SU-DHL-6 (cell line): ENCODE measurements around the gene SFI1.
A peak's percentile ranks its signal among the peaks of the same experiment; 100 is the strongest.

Experiments used
- H2AFZ ChIP-seq: fragments of 200-600 bp; sonication (generic); 2 replicates; pipeline ENCODE4 v1.6.1; 2014; ENCODE audit warnings: low read depth, mild to moderate bottlenecking, moderate library complexity, mixed read lengths, antibody characterized with exemption, low read length; ENCODE audit not compliant: severe bottlenecking
- H3F3A ChIP-seq: fragments of 200-600 bp; shearing (Covaris generic); 2 replicates; pipeline ENCODE4 v1.6.0; 2016; ENCODE audit warnings: antibody characterized with exemption, mild to moderate bottlenecking; ENCODE audit not compliant: insufficient read depth
- H3K27ac ChIP-seq: fragments of 200-600 bp; sonication (generic); 2 replicates; pipeline ENCODE4 v1.5.1; 2016; ENCODE audit warnings: low read depth, mild to moderate bottlenecking, low read length, moderate library complexity, mixed read lengths
- H3K27me3 ChIP-seq: fragments of 200-600 bp; sonication (generic), shearing (Covaris generic); 2 replicates; pipeline ENCODE4 v1.6.0; 2014; ENCODE audit warnings: mild to moderate bottlenecking, low read length
- H3K36me3 ChIP-seq: fragments of 200-600 bp; sonication (generic); 2 replicates; pipeline ENCODE4 v1.6.1; 2014; ENCODE audit warnings: mild to moderate bottlenecking, low read length, mixed read lengths
- H3K4me2 ChIP-seq: fragments of 300-600, 200-600 bp; shearing (Covaris generic), sonication (generic); 2 replicates; pipeline ENCODE4 v1.6.0; 2014; ENCODE audit warnings: low read length, low read depth, mild to moderate bottlenecking; ENCODE audit not compliant: poor library complexity, severe bottlenecking
- H3K4me3 ChIP-seq: fragments of 200-600 bp; sonication (generic); 2 replicates; pipeline ENCODE4 v1.5.1; 2014; ENCODE audit warnings: antibody characterized with exemption, low read length, mild to moderate bottlenecking, mixed read lengths; ENCODE audit not compliant: insufficient read depth, poor library complexity, severe bottlenecking
- H3K79me2 ChIP-seq: fragments of 200-600 bp; sonication (generic); 2 replicates; pipeline ENCODE4 v1.6.1; 2014; ENCODE audit warnings: mild to moderate bottlenecking, low read length, moderate library complexity; ENCODE audit not compliant: insufficient read depth
- H3K9ac ChIP-seq: fragments of 200-600 bp; sonication (generic); 2 replicates; pipeline ENCODE4 v1.7.0; 2014; ENCODE audit warnings: mild to moderate bottlenecking, low read length
- H3K9me2 ChIP-seq: fragments of 200-600 bp; sonication (generic); replicated peaks from 2 replicates; pipeline ENCODE4 v1.6.1; 2014; ENCODE audit warnings: low read length; ENCODE audit not compliant: insufficient read depth
- H3K9me3 ChIP-seq: fragments of 200-600 bp; sonication (generic); 2 replicates; pipeline ENCODE4 v1.6.1; 2014; ENCODE audit warnings: low read length, mixed read lengths; ENCODE audit not compliant: insufficient read depth
- H4K20me1 ChIP-seq: fragments of 200-600 bp; sonication (generic); 2 replicates; pipeline ENCODE4 v1.6.1; 2014; ENCODE audit warnings: low read depth, mild to moderate bottlenecking, antibody characterized with exemption, low read length, moderate library complexity, mixed read lengths
- CTCF ChIP-seq: fragments of 200-600 bp; sonication (generic); IDR thresholded peaks from one replicate; pipeline ENCODE4 v1.5.1; 2017; ENCODE audit warnings: antibody characterized with exemption, mild to moderate bottlenecking, low read length, moderate library complexity; ENCODE audit not compliant: insufficient read depth, poor library complexity, severe bottlenecking
- EZH2phosphoT487 ChIP-seq: fragments of 200-600 bp; sonication (generic), shearing (Covaris generic); conservative IDR thresholded peaks from 2 replicates; pipeline ENCODE4 v1.6.1; 2018; ENCODE audit warnings: mild to moderate bottlenecking, antibody characterized with exemption, low read length, moderate library complexity, mixed read lengths

Gene SFI1

GRCh38 chr22:31486951-31487350 is 9.4 kb upstream of the SFI1 start:
- H3F3A ChIP-seq = peaks cover 20% of the 10 kb centered on the region
- H3K4me3 ChIP-seq = no peak overlapping the region
- H3K9ac ChIP-seq = no peak overlapping the region
- H3K4me2 ChIP-seq = no peak overlapping the region
- no peak overlapping the region for H3K27ac ChIP-seq
- peaks cover 53% of the 10 kb centered on the region for H3K79me2 ChIP-seq
- no peaks in the 10 kb centered on the region for H3K9me2 ChIP-seq
- no peak for TF ChIP-seq CTCF
- H4K20me1 ChIP-seq = no peaks in the 10 kb centered on the region
- H2AFZ ChIP-seq = no peak overlapping the region
- H3K9me3 ChIP-seq = no peaks in the 10 kb centered on the region
- H3K36me3 ChIP-seq = peaks cover 6% of the 10 kb centered on the region
- no peaks in the 10 kb centered on the region for H3K27me3 ChIP-seq

GRCh38 chr22:31488346-31488883 is 7.9 kb upstream of the SFI1 start:
- Histone ChIP-seq H3K9me2 (no peaks in the 10 kb centered on the region), H3K9ac (peak overlapping the region; percentile 89), H3K4me2 (peak overlapping the region; percentile 78), H3K79me2 (peaks cover 41% of the 10 kb centered on the region), H3K36me3 (peaks cover 6% of the 10 kb centered on the region), H3F3A (peaks cover 30% of the 10 kb centered on the region), H3K4me3 (peak overlapping the region; percentile 62), H3K27ac (peak overlapping the region; percentile 92; the same call in 1 of the 2 replicates), H4K20me1 (no peaks in the 10 kb centered on the region), H2AFZ (no peak overlapping the region), H3K27me3 (no peaks in the 10 kb centered on the region), H3K9me3 (no peaks in the 10 kb centered on the region)
- no peak for TF ChIP-seq CTCF
- no peak for TF ChIP-seq EZH2phosphoT487

GRCh38 chr22:31488988-31489617 is 7.2 kb upstream of the SFI1 start:
- Histone ChIP-seq H3K27me3 (no peaks in the 10 kb centered on the region), H3K4me2 (peak overlapping the region; percentile 78), H3K79me2 (peaks cover 34% of the 10 kb centered on the region), H3K9me3 (no peaks in the 10 kb centered on the region), H3K9me2 (no peaks in the 10 kb centered on the region), H3K4me3 (peak overlapping the region; percentile 62), H3K36me3 (peaks cover 6% of the 10 kb centered on the region), H2AFZ (no peak overlapping the region), H4K20me1 (no peaks in the 10 kb centered on the region), H3K27ac (peak overlapping the region; percentile 92), H3F3A (peaks cover 36% of the 10 kb centered on the region), H3K9ac (peak overlapping the region; percentile 89)
- no peak for TF ChIP-seq CTCF
